BE2C (cell line): ENCODE results near the gene ADAMTSL2.

Experiments used
- DNase-seq: peaks from one replicate; pipeline ENCODE4 v3.0.0-alpha.2; 2020
- H3K27me3 ChIP-seq: fragments of 250-450 bp; sonication (Bioruptor Pico); 2 replicates; pipeline ENCODE4 v1.5.1; 2020; ENCODE audit warnings: mild to moderate bottlenecking
- H3K36me3 ChIP-seq: fragments of 250-450 bp; sonication (Bioruptor Pico); 2 replicates; pipeline ENCODE4 v1.5.1; 2020; ENCODE audit warnings: mild to moderate bottlenecking
- H3K4me1 ChIP-seq: fragments of 250-450 bp; sonication (Bioruptor Pico); 2 replicates; pipeline ENCODE4 v1.5.1; 2020
- H3K4me3 ChIP-seq: 2 replicates; pipeline ENCODE4 v1.5.1; 2011; ENCODE audit warnings: low read depth, low read length
- H3K9me3 ChIP-seq: fragments of 250-450 bp; sonication (Bioruptor Pico); 2 replicates; pipeline ENCODE4 v1.5.1; 2020
- TF ChIP-seq, protein P1 (sequence below): IDR thresholded peaks from 2 replicates; pipeline ENCODE4 v1.5.1; 2012; ENCODE audit warnings: mild to moderate bottlenecking, low read depth, low read length

The ADAMTSL2 gene

DNA sequence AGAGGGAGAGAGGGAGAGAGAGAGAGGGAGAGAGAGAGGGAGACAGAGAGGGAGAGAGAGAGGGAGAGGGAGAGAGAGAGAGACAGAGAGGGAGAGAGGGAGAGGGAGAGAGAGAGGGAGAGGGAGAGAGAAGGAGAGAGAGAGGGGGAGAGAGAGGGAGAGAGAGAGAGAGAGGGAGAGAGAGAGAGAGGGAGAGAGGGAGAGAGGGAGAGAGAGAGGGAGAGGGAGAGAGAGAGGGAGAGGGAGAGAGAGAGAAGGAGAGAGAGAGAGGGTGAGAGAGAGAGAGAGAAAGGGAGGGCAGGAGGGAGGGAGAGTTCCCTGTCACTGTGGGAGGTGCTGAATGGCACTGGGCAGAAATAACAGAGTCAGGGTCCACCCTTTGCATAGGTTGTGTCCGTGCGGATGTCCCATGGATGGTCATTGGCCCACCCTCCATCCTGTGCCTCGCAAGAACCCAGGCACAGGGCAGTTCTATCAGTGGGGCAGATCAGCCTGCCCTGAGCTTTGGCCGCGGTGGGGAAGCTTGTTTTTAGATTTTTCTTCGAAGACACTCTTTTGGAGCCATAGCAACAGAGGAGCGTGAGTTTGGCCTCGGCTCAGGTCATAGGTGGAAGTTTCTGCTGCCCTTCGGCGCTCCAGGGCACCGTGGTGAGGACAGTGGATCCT is 30.1 kb downstream of the ADAMTSL2 start:
- H3K4me3 ChIP-seq = no peak overlapping the region
- H3K4me1 ChIP-seq = peaks cover 34% of the 10 kb centered on the region
- no peak for DNase-seq
- TF ChIP-seq, protein P1, sequence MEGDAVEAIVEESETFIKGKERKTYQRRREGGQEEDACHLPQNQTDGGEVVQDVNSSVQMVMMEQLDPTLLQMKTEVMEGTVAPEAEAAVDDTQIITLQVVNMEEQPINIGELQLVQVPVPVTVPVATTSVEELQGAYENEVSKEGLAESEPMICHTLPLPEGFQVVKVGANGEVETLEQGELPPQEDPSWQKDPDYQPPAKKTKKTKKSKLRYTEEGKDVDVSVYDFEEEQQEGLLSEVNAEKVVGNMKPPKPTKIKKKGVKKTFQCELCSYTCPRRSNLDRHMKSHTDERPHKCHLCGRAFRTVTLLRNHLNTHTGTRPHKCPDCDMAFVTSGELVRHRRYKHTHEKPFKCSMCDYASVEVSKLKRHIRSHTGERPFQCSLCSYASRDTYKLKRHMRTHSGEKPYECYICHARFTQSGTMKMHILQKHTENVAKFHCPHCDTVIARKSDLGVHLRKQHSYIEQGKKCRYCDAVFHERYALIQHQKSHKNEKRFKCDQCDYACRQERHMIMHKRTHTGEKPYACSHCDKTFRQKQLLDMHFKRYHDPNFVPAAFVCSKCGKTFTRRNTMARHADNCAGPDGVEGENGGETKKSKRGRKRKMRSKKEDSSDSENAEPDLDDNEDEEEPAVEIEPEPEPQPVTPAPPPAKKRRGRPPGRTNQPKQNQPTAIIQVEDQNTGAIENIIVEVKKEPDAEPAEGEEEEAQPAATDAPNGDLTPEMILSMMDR = no peak
- H3K27me3 ChIP-seq = no peaks in the 10 kb centered on the region
- H3K9me3 ChIP-seq = no peaks in the 10 kb centered on the region; the same call in 1 of the 2 replicates
- no peaks in the 10 kb centered on the region for H3K36me3 ChIP-seq

DNA sequence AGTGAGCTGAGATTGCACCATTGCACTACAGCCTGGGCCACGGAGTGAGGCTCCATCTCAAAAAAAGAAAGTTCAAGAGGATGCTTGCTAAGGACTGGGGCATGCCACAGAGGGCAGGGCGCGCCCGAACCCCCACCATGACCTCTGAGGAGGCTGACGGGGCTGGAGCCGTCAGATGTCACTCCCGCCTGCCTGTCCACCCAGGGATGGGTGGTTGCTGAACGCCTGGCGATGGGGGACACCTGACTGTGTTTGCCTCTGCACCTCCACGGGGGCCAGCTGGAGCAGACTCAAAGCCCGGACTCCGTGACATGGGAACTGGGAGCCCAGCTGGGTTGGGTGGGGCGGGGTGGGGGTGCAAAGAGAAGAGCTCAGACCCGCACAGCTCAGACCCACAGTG is 31.9 kb downstream of the ADAMTSL2 start:
- Histone ChIP-seq H3K4me3 (no peak overlapping the region), H3K9me3 (no peaks in the 10 kb centered on the region), H3K36me3 (no peaks in the 10 kb centered on the region), H3K4me1 (peaks cover 40% of the 10 kb centered on the region), H3K27me3 (no peaks in the 10 kb centered on the region)
- TF ChIP-seq, protein P1 = no peak
- no peak for DNase-seq

DNA sequence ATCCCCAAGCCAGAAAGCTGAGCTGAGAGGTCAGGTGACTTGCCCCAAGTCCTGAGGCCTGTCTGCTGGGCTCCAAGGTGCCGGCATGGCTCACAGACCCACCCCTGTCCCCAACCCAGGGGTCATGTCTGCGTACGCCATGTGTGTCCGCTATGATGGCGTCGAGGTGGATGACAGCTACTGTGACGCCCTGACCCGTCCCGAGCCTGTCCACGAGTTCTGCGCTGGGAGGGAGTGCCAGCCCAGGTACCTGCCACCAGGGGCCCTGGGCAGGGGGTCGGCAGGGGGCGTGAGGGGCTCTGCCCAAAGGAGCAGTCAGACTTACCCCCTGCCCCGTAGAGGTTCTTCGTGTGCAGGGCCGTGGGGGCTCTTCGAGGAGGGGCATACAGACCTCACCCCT is 32.3 kb downstream of the ADAMTSL2 start:
- Histone ChIP-seq H3K27me3 (no peaks in the 10 kb centered on the region), H3K9me3 (no peaks in the 10 kb centered on the region), H3K4me3 (no peak overlapping the region), H3K4me1 (peaks cover 40% of the 10 kb centered on the region), H3K36me3 (no peaks in the 10 kb centered on the region)
- TF ChIP-seq, protein P1 = no peak
- no peak for DNase-seq

DNA sequence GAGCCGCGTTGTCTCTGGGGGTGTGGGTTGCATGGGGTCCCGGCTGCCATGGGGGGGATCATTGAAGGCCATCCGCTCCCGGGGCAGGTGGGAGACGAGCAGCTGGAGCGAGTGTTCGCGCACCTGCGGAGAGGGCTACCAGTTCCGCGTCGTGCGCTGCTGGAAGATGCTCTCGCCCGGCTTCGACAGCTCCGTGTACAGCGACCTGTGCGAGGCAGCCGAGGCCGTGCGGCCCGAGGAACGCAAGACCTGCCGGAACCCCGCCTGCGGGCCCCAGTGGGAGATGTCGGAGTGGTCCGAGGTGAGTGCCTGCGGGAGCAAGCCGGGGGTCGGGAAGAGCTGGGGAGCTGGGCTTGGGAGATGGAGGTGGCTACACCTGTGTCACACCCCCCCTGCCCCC is 33.7 kb downstream of the ADAMTSL2 start:
- TF ChIP-seq, protein P1 = no peak
- no peak for DNase-seq
- H3K9me3 ChIP-seq = no peaks in the 10 kb centered on the region
- no peak overlapping the region for H3K4me3 ChIP-seq
- no peaks in the 10 kb centered on the region for H3K36me3 ChIP-seq
- H3K27me3 ChIP-seq = no peaks in the 10 kb centered on the region
- H3K4me1 ChIP-seq = peaks cover 37% of the 10 kb centered on the region

DNA sequence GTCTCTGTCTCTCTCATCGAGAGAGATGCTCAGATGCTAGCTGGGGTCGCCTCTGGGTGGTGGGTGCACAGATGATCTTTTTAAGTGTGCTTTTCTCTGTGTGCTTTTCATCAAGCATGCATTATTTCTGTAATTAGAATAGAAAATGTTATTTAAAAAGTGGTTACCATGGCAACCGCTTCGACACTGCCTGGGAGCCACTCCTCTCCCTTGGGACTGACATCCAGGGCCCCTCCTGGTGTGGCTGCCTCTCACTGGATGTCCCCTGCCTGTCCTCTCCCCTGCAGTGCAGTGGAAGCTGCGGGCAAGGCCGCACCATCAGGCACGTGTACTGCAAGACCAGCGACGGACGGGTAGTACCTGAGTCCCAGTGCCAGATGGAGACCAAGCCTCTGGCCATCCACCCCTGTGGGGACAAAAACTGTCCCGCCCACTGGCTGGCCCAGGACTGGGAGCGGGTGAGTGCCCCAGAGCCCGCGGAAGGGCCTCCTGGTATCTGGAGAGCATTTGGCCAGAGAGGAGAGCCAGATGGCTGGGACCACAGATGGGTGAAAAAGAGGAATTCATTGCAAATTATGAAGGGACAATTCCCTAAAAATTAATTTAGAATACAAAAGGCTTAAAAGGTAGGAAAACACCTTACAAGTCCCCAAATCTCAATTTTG is 34.7 kb downstream of the ADAMTSL2 start:
- Histone ChIP-seq H3K4me1 (peaks cover 34% of the 10 kb centered on the region), H3K36me3 (no peaks in the 10 kb centered on the region), H3K9me3 (no peaks in the 10 kb centered on the region), H3K4me3 (no peak overlapping the region), H3K27me3 (no peaks in the 10 kb centered on the region)
- DNase-seq = no peak
- TF ChIP-seq, protein P1 = no peak

DNA sequence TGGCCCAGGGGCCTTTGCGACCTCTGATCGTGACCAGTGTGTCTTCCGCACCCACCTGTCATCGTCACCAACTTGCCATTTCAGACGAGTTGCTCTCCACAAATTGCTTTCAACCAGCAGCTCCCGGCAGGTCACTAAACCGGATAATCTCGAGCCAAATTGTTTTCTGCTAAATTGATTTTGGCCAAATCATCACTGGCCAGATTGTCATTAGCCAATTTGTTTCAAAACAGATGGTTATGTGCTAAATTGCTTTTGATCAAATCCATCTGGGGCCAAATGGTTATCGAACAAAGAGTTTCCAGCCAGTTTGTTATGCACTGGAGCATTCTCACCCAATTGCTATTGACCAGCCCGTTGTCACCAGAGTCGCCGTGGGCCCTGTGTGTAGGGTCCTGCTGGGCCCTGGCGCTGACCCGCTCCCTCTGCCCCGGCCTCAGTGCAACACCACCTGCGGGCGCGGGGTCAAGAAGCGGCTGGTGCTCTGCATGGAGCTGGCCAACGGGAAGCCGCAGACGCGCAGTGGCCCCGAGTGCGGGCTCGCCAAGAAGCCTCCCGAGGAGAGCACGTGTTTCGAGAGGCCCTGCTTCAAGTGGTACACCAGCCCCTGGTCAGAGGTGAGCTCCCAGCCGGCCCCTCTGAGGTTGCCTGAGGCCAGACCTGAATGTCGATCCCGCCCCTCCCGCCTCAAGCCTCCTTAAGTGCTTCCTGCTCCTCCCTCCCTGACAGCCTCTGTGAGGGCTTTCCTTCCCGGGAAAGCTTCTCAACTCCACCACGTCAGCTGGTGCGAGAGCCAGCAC is 35.6 kb downstream of the ADAMTSL2 start:
- Histone ChIP-seq H3K36me3 (no peaks in the 10 kb centered on the region), H3K27me3 (no peaks in the 10 kb centered on the region), H3K9me3 (no peaks in the 10 kb centered on the region), H3K4me3 (no peak overlapping the region), H3K4me1 (peaks cover 29% of the 10 kb centered on the region)
- TF ChIP-seq, protein P1 = no peak
- no peak for DNase-seq
